ENCODE data around the gene FHAD1.
"Not testable (repeated sequence)": the region's sequence is repeated elsewhere in the genome, so short reads cannot be mapped to it uniquely, and the experiment has no call there.

Gene FHAD1

DNA sequence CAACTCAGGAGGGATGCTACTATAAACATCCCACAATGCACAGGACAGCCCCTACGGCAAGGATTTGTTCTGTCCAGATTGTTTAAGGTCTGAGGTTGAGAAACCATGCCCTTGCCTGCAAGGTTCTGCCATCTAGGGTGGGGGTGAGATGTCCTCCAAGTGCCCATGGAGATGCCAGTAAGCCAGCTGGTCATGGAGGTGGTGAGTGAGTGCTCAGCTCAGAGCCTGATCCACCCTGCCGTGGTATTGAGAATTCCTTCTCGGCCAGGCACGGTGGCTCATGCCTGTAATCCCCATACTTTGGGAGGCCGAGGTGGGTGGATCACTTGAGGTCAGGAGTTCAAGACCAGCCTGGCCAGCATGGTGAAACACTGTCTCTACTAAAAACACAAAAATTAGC, 178.0 kb downstream of the FHAD1 start:
- no peak overlapping the region for H2AFZ ChIP-seq (ENCODE audit: low read length, unreplicated experiment)
- H3K27ac ChIP-seq (ENCODE audit: low read depth, low read length), result no peak overlapping the region
- H3K79me2 ChIP-seq (ENCODE audit: control insufficient read depth, insufficient read depth, low read length, unreplicated experiment), result peaks cover 24% of the 10 kb centered on the region
- no peaks in the 10 kb centered on the region for H3K27me3 ChIP-seq (ENCODE audit: insufficient read depth, low read length)
- H3K4me3 ChIP-seq (ENCODE audit: low read depth, low read length), result no peak overlapping the region
- no peaks in the 10 kb centered on the region; the same call in 1 of the 2 replicates for H3K36me3 ChIP-seq (ENCODE audit: insufficient read depth, low read length)
- peaks cover 19% of the 10 kb centered on the region for H3K4me1 ChIP-seq (ENCODE audit: control insufficient read depth, insufficient read depth, low read length, unreplicated experiment)

- H3K27ac ChIP-seq (ENCODE audit: low read depth, low read length), result no peak overlapping the region
- H2AFZ ChIP-seq (ENCODE audit: low read length, unreplicated experiment), result no peak overlapping the region
- peaks cover 21% of the 10 kb centered on the region for H3K79me2 ChIP-seq (ENCODE audit: control insufficient read depth, insufficient read depth, low read length, unreplicated experiment)
- H3K4me3 ChIP-seq (ENCODE audit: low read depth, low read length), result no peak overlapping the region
- peaks cover 23% of the 10 kb centered on the region for H3K4me1 ChIP-seq (ENCODE audit: control insufficient read depth, insufficient read depth, low read length, unreplicated experiment)
- no peaks in the 10 kb centered on the region; the same call in 1 of the 2 replicates for H3K36me3 ChIP-seq (ENCODE audit: insufficient read depth, low read length)
- no peaks in the 10 kb centered on the region for H3K27me3 ChIP-seq (ENCODE audit: insufficient read depth, low read length)
Measured at GRCh38 chr1:15425521-15425920, 178.5 kb downstream of the FHAD1 start.

- peaks cover 23% of the 10 kb centered on the region for H3K4me1 ChIP-seq (ENCODE audit: control insufficient read depth, insufficient read depth, low read length, unreplicated experiment)
- peaks cover 17% of the 10 kb centered on the region for H3K79me2 ChIP-seq (ENCODE audit: control insufficient read depth, insufficient read depth, low read length, unreplicated experiment)
- H3K27ac ChIP-seq (ENCODE audit: low read depth, low read length), result no peak overlapping the region
- no peaks in the 10 kb centered on the region; the same call in none of the 2 replicates for H3K36me3 ChIP-seq (ENCODE audit: insufficient read depth, low read length)
- no peaks in the 10 kb centered on the region for H3K27me3 ChIP-seq (ENCODE audit: insufficient read depth, low read length)
- H2AFZ ChIP-seq (ENCODE audit: low read length, unreplicated experiment), result no peak overlapping the region
- H3K4me3 ChIP-seq (ENCODE audit: low read depth, low read length), result no peak overlapping the region
Measured at GRCh38 chr1:15425958-15426357, 178.9 kb downstream of the FHAD1 start.

DNA sequence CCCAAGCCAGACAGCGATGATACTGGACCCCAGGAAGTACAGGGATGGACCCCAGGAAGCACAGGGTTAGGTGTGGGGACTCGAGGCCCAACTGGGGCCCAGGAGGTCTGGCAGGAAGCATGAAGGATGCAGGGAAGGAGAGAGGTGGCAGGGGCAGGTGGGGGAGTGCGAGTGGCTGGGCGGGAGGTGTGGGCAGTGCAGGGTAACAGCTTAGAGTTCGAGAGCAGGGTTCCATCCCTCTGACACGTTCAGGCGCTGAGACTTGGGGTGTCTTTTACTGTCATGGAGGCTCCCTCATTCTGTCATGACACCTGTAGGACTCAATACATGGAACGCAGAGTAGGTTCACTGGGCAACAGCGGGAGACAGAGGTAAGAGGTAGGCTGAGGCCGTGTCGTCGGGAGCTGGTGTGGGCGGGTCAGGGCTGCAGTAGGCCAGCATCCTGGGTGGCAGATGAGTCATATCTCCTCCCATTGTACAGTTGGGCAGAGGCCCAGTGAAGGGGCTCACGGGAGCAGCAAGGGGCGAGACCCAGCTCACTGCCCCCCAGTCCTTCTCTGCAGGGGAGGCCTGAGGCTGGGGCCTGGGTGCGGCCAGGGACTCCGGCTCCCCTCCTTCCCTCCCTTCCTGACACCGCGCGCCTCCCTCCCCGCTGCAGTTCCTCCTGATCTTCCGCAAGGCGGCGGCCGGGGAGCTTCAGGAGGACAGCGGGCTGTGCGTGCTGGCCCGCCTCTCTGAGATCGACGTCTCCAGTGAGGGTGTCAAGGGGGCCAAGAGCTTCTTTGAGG, 179.7 kb downstream of the FHAD1 start:
- H3K4me1 ChIP-seq (ENCODE audit: control insufficient read depth, insufficient read depth, low read length, unreplicated experiment), result peaks cover 23% of the 10 kb centered on the region
- no peaks in the 10 kb centered on the region; the same call in none of the 2 replicates for H3K36me3 ChIP-seq (ENCODE audit: insufficient read depth, low read length)
- H2AFZ ChIP-seq (ENCODE audit: low read length, unreplicated experiment), result no peak overlapping the region
- H3K27ac ChIP-seq (ENCODE audit: low read depth, low read length), result no peak overlapping the region
- peaks cover 9% of the 10 kb centered on the region for H3K79me2 ChIP-seq (ENCODE audit: control insufficient read depth, insufficient read depth, low read length, unreplicated experiment)
- H3K27me3 ChIP-seq (ENCODE audit: insufficient read depth, low read length), result no peaks in the 10 kb centered on the region
- H3K4me3 ChIP-seq (ENCODE audit: low read depth, low read length), result no peak overlapping the region

GRCh38 chr1:15427280-15427666, 180.2 kb downstream of the FHAD1 start:
- Histone ChIP-seq H3K36me3 (ENCODE audit: insufficient read depth, low read length) (no peaks in the 10 kb centered on the region; the same call in none of the 2 replicates), H3K27ac (ENCODE audit: low read depth, low read length) (no peak overlapping the region), H3K4me1 (ENCODE audit: control insufficient read depth, insufficient read depth, low read length, unreplicated experiment) (peaks cover 23% of the 10 kb centered on the region)

DNA sequence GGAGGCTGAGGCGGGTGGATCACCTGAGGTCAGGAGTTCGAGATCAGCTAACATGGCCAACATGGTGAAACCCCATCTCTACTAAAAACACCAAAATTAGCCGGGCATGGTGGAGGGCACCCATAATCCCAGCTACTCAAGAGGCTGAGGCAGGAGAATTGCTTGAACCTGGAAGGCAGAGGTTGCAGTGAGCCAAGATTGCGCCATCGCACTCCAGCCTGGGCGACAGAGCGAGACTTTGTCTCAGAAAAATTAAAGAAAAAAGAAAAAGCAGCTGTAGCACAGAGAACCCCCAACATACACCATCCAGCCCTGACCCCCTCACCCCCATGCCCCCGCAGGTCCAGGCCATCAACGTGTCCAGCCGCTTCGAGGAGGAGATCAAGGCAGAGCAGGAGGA, 181.2 kb downstream of the FHAD1 start:
- not testable (repeated sequence) for H2AFZ ChIP-seq (ENCODE audit: low read length, unreplicated experiment); H3K4me3 ChIP-seq (ENCODE audit: low read depth, low read length); H3K27ac ChIP-seq (ENCODE audit: low read depth, low read length); H3K79me2 ChIP-seq (ENCODE audit: control insufficient read depth, insufficient read depth, low read length, unreplicated experiment); H3K27me3 ChIP-seq (ENCODE audit: insufficient read depth, low read length); H3K36me3 ChIP-seq (ENCODE audit: insufficient read depth, low read length)
- peaks cover 28% of the 10 kb centered on the region for H3K4me1 ChIP-seq (ENCODE audit: control insufficient read depth, insufficient read depth, low read length, unreplicated experiment)

More at GRCh38 chr1:15427280-15427666, 180.2 kb downstream of the FHAD1 start:
- Histone ChIP-seq H3K79me2 (ENCODE audit: control insufficient read depth, insufficient read depth, low read length, unreplicated experiment) (peaks cover 8% of the 10 kb centered on the region), H2AFZ (ENCODE audit: low read length, unreplicated experiment) (no peak overlapping the region), H3K4me3 (ENCODE audit: low read depth, low read length) (no peak overlapping the region), H3K27me3 (ENCODE audit: insufficient read depth, low read length) (no peaks in the 10 kb centered on the region)

- Histone ChIP-seq H2AFZ (ENCODE audit: low read length, unreplicated experiment) (no peak overlapping the region), H3K79me2 (ENCODE audit: control insufficient read depth, insufficient read depth, low read length, unreplicated experiment) (peaks cover 4% of the 10 kb centered on the region), H3K36me3 (ENCODE audit: insufficient read depth, low read length) (no peaks in the 10 kb centered on the region; the same call in none of the 2 replicates), H3K27me3 (ENCODE audit: insufficient read depth, low read length) (no peaks in the 10 kb centered on the region), H3K27ac (ENCODE audit: low read depth, low read length) (peak overlapping the region; percentile 42; the same call in 1 of the 2 replicates), H3K4me3 (ENCODE audit: low read depth, low read length) (no peak overlapping the region), H3K4me1 (ENCODE audit: control insufficient read depth, insufficient read depth, low read length, unreplicated experiment) (peaks cover 33% of the 10 kb centered on the region)
Measured at GRCh38 chr1:15428815-15429435, 181.9 kb downstream of the FHAD1 start.

GRCh38 chr1:15429701-15430149, 182.7 kb downstream of the FHAD1 start:
- peaks cover 33% of the 10 kb centered on the region for H3K4me1 ChIP-seq (ENCODE audit: control insufficient read depth, insufficient read depth, low read length, unreplicated experiment)
- H3K27ac ChIP-seq (ENCODE audit: low read depth, low read length), result peak overlapping the region; percentile 42
- no peaks in the 10 kb centered on the region; the same call in none of the 2 replicates for H3K36me3 ChIP-seq (ENCODE audit: insufficient read depth, low read length)
- H2AFZ ChIP-seq (ENCODE audit: low read length, unreplicated experiment), result no peak overlapping the region
- no peaks in the 10 kb centered on the region for H3K27me3 ChIP-seq (ENCODE audit: insufficient read depth, low read length)
- peaks cover 4% of the 10 kb centered on the region for H3K79me2 ChIP-seq (ENCODE audit: control insufficient read depth, insufficient read depth, low read length, unreplicated experiment)
- H3K4me3 ChIP-seq (ENCODE audit: low read depth, low read length), result no peak overlapping the region

DNA sequence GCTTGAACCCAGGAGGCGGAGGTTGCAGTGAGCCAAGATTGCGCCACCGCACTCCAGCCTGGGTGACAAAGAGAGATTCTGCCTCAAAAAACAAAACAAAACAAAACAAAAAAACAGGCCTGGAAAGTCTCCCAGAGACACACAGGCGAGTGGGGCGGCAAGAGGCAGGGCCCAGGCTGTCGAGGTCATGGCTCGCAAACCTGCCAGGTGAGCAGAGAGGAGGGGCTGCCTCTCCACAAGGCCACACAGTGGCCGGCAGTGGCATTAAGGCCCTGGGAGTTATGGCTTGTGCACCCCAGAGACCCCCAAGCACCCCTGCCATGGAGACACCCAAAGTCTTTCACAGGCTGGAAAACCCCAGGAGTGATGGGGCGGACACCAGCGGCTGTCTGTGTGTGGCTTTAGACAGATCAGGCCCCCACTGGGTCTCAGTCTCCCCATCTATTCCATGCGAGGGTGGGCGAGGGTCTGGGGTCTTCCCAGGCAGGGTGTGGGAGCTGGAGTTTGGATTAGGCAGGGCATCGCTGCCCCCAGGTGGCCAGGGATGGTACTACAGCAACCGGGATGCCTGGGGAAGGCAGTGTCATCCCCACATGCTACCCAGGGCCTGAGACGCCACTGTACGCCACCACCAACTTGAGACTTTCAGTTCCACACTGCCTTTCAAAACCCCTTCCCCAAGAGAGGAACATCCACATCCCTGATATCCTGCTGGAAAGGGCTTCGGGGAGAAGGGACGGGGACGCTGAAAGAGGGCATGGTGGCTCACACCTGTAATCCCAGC, 184.0 kb downstream of the FHAD1 start:
- H3K36me3 ChIP-seq (ENCODE audit: insufficient read depth, low read length), result no peaks in the 10 kb centered on the region; the same call in none of the 2 replicates

GRCh38 chr1:15431571-15431948, 184.5 kb downstream of the FHAD1 start:
- Histone ChIP-seq H3K36me3 (ENCODE audit: insufficient read depth, low read length) (no peaks in the 10 kb centered on the region; the same call in none of the 2 replicates), H3K27me3 (ENCODE audit: insufficient read depth, low read length) (no peaks in the 10 kb centered on the region), H2AFZ (ENCODE audit: low read length, unreplicated experiment) (no peak overlapping the region), H3K4me1 (ENCODE audit: control insufficient read depth, insufficient read depth, low read length, unreplicated experiment) (peaks cover 30% of the 10 kb centered on the region), H3K79me2 (ENCODE audit: control insufficient read depth, insufficient read depth, low read length, unreplicated experiment) (no peaks in the 10 kb centered on the region), H3K4me3 (ENCODE audit: low read depth, low read length) (no peak overlapping the region), H3K27ac (ENCODE audit: low read depth, low read length) (peak overlapping the region; percentile 40; the same call in 1 of the 2 replicates)

More for the DNA sequence above, 184.0 kb downstream of the FHAD1 start:
- Histone ChIP-seq H3K4me1 (ENCODE audit: control insufficient read depth, insufficient read depth, low read length, unreplicated experiment) (peaks cover 36% of the 10 kb centered on the region), H3K27ac (ENCODE audit: low read depth, low read length) (peak overlapping the region; percentile 40; the same call in 1 of the 2 replicates), H3K4me3 (ENCODE audit: low read depth, low read length) (no peak overlapping the region), H2AFZ (ENCODE audit: low read length, unreplicated experiment) (no peak overlapping the region), H3K79me2 (ENCODE audit: control insufficient read depth, insufficient read depth, low read length, unreplicated experiment) (no peaks in the 10 kb centered on the region), H3K27me3 (ENCODE audit: insufficient read depth, low read length) (no peaks in the 10 kb centered on the region)

All from ACC112 (cell line).